Measurements from ENCODE around the gene CYB5A. TPM values are rescaled to one million over a fixed set of nuclear protein-coding genes. Genes with fewer than 3 reads are reported as not detected.

CYB5A gene
- total and polyA plus RNA-seq, 2 of the 8 experiments (the other 6 are each of a cell fraction or from before 2014, with no cell fraction given): 154 to 195 TPM

GRCh38 chr18:74233933-74234325 lies 57.8 kb downstream of the CYB5A start:
- H3K4me3 ChIP-seq (ENCODE audit: extremely low read depth in 1 of 4, insufficient read depth in 2 of 4, low read depth in 3 of 4, low read length in 4 of 4): no peak overlapping the region
- H3K79me1 ChIP-seq (ENCODE audit: low read depth, low read length): no peaks in the 10 kb centered on the region; the same call in 1 of the 2 replicates
- no peaks in the 10 kb centered on the region for H3K36me3 ChIP-seq (ENCODE audit: control insufficient read depth in 2 of 4, insufficient read depth in 4 of 4, low read length in 3 of 4)
- H4K91ac ChIP-seq (replicated peaks; ENCODE audit: insufficient read length, low read length): no peak overlapping the region
- H2AK5ac ChIP-seq (ENCODE audit: low read depth, low read length): no peak overlapping the region
- no peaks in the 10 kb centered on the region for H3K23me2 ChIP-seq (ENCODE audit: low read depth, low read length)
- no peaks in the 10 kb centered on the region for H4K20me1 ChIP-seq (replicated peaks in 1 of 2; ENCODE audit: control insufficient read depth in 1 of 2, insufficient read depth in 2 of 2, low read length in 2 of 2)
- no peak overlapping the region for H4K5ac ChIP-seq (ENCODE audit: insufficient read length, low read depth, low read length)
- no peak overlapping the region for H3K14ac ChIP-seq (ENCODE audit: insufficient read length)
- POLR2A ChIA-PET (ENCODE audit: partially characterized antibody): interaction anchor here (0.5 kb wide), 1 partner anchor 57 kb away, joined by 3 read pairs; no protein-coding TSS in a partner anchor
- no peak overlapping the region for H3K23ac ChIP-seq (ENCODE audit: insufficient read length)
- H3K9me3 ChIP-seq (ENCODE audit: insufficient read depth in 2 of 2, low read depth in 1 of 2, low read length in 1 of 2): no peaks in the 10 kb centered on the region
- no peak overlapping the region for H2BK5ac ChIP-seq (ENCODE audit: low read depth, low read length)
- no peak overlapping the region for H2BK15ac ChIP-seq (ENCODE audit: low read length)
- CTCF ChIA-PET (ENCODE audit: partially characterized antibody): interaction anchor here (1.0 to 3.2 kb wide), 5 partner anchors 20 to 108 kb away, joined by 3 to 11 read pairs (median 3); no protein-coding TSS in a partner anchor
- DNase-seq (ENCODE audit: low read depth in 1 of 2, low spot score in 2 of 2) (no peak), FAIRE-seq (no peak)
- TF ChIP-seq SAP30 (IDR thresholded peaks at IDR 0.05; ENCODE audit: insufficient read depth, insufficient replicate concordance, low read length): no peak
- no peak for TF ChIP-seq GABPA (IDR thresholded peaks at IDR 0.05; ENCODE audit: borderline replicate concordance, insufficient read depth, low read length)
- no peak for TF ChIP-seq CBX8 (IDR thresholded peaks at IDR 0.05; ENCODE audit: borderline replicate concordance, low read depth, low read length)
- no peak for TF ChIP-seq YY1 (IDR thresholded peaks at IDR 0.05; ENCODE audit: low read depth, low read length)
- no peak for TF ChIP-seq SIRT6 (IDR thresholded peaks at IDR 0.05; ENCODE audit: low read length)
- TF ChIP-seq CREB1 (IDR thresholded peaks at IDR 0.05): no peak
- TF ChIP-seq GTF2F1 (IDR thresholded peaks at IDR 0.05; ENCODE audit: borderline replicate concordance, low read depth, low read length): no peak
- no peak for TF ChIP-seq NANOG (IDR thresholded peaks at IDR 0.05; ENCODE audit: insufficient read depth, low read depth, low read length, poor library complexity, severe bottlenecking)
- no peak for TF ChIP-seq ZNF274 (IDR thresholded peaks at IDR 0.05; ENCODE audit: borderline replicate concordance, extremely low read depth, low read length)
- TF ChIP-seq KDM1A (IDR thresholded peaks at IDR 0.05; ENCODE audit: borderline replicate concordance, low read length): no peak
- TF ChIP-seq HDAC2 (IDR thresholded peaks at IDR 0.05; ENCODE audit: borderline replicate concordance in 1 of 2, low read depth in 2 of 2, low read length in 2 of 2): no peak
- TF ChIP-seq ASH2L (IDR thresholded peaks at IDR 0.05; ENCODE audit: low read length): no peak
- TF ChIP-seq CTBP2 (IDR thresholded peaks at IDR 0.05; ENCODE audit: borderline replicate concordance, insufficient read depth, insufficient read length, low read length): no peak
- H3K4me2 ChIP-seq (ENCODE audit: insufficient read depth in 1 of 2, low read depth in 2 of 2, low read length in 2 of 2): no peak overlapping the region
- H2AFZ ChIP-seq (ENCODE audit: low read length): no peak overlapping the region
- no peak overlapping the region for H2BK20ac ChIP-seq (ENCODE audit: low read length)
- H3K18ac ChIP-seq (ENCODE audit: extremely low read depth, low read length): no peak overlapping the region
- no peaks in the 10 kb centered on the region for H3K79me2 ChIP-seq (ENCODE audit: control insufficient read depth in 1 of 2, insufficient read depth in 2 of 2, low read length in 2 of 2)
- H3K27ac ChIP-seq (ENCODE audit: low read depth, low read length): no peak overlapping the region
- H3K9ac ChIP-seq (replicated peaks in 1 of 4; ENCODE audit: extremely low read depth in 1 of 4, low read depth in 3 of 4, low read length in 3 of 4): no peak overlapping the region
- H3K56ac ChIP-seq (replicated peaks; ENCODE audit: insufficient read length, low read depth, low read length): no peak overlapping the region
- no peak overlapping the region for H2BK120ac ChIP-seq (replicated peaks; ENCODE audit: low read depth, low read length)
- no peak overlapping the region for H2BK12ac ChIP-seq (ENCODE audit: low read depth, low read length)
- H3K4me1 ChIP-seq (replicated peaks in 1 of 4; ENCODE audit: control insufficient read depth in 3 of 4, insufficient read depth in 4 of 4, low read length in 3 of 4): peaks cover 0 to 4% (median 1%) of the 10 kb centered on the region in 4 experiments; a peak in 2 of 7 replicates
- no peak overlapping the region for H4K8ac ChIP-seq (ENCODE audit: extremely low read depth, insufficient read depth, low read length)
- no peaks in the 10 kb centered on the region; a peak in 1 of 7 replicates for H3K27me3 ChIP-seq (replicated peaks in 1 of 4; ENCODE audit: control insufficient read depth in 3 of 4, extremely low read depth in 1 of 4, insufficient read depth in 3 of 4, low read length in 3 of 4)
- WGBS, 2 experiments (ENCODE audit: extremely low coverage in 1 of 2, insufficient coverage in 1 of 2, insufficient read length in 1 of 2, insufficient replicate concordance in 2 of 2, low coverage in 1 of 2, low lambda C conversion rate in 2 of 2, missing lambda C conversion rate in 1 of 2): 81% methylated on average over 3 of the region's 3 CpGs; no CpG with 5 or more reads in 1 of the 2 experiments
- no peak overlapping the region for H3K4ac ChIP-seq (replicated peaks; ENCODE audit: insufficient read length, low read depth, low read length)

All from H1 (cell line).